NCI-H2171 (cell line): ENCODE measurements around the gene ST6GAL1.
"Not testable (repeated sequence)": the region's sequence is repeated elsewhere in the genome, so short reads cannot be mapped to it uniquely, and the experiment has no call there.

Experiments used
- DNase-seq: peaks from one replicate; lab custom pipeline; 2025; lab: John Stamatoyannopoulos, UW

The ST6GAL1 gene

GRCh38 chr3:186940967-186941366 lies 10.6 kb downstream of the ST6GAL1 start:
- DNase-seq, result no peak

GRCh38 chr3:186942168-186942567 lies 11.8 kb downstream of the ST6GAL1 start:
- no peak for DNase-seq

GRCh38 chr3:186945255-186945823 lies 15.0 kb downstream of the ST6GAL1 start:
- DNase-seq, result no peak

- no peak for DNase-seq
These were observed 16.5 kb downstream of the ST6GAL1 start for GRCh38 chr3:186946756-186947375.

GRCh38 chr3:186949281-186949982 lies 19.1 kb downstream of the ST6GAL1 start:
- no peak for DNase-seq

- DNase-seq, result no peak
These were observed 20.2 kb downstream of the ST6GAL1 start for GRCh38 chr3:186950402-186951093.

- no peak for DNase-seq
These were observed 21.6 kb downstream of the ST6GAL1 start for GRCh38 chr3:186951640-186952552.

GRCh38 chr3:186953011-186953487 lies 22.7 kb downstream of the ST6GAL1 start:
- no peak for DNase-seq

- DNase-seq, result not testable (repeated sequence)
These were observed 23.8 kb downstream of the ST6GAL1 start for GRCh38 chr3:186953992-186954699.

GRCh38 chr3:186955898-186956696 lies 25.8 kb downstream of the ST6GAL1 start:
- DNase-seq, result no peak

- no peak for DNase-seq
These were observed 28.8 kb downstream of the ST6GAL1 start for GRCh38 chr3:186959029-186959624.

- no peak for DNase-seq
These were observed 30.0 kb downstream of the ST6GAL1 start for GRCh38 chr3:186960347-186960746.

GRCh38 chr3:186962445-186962844 lies 32.1 kb downstream of the ST6GAL1 start:
- DNase-seq, result no peak

- no peak for DNase-seq
These were observed 33.3 kb downstream of the ST6GAL1 start for GRCh38 chr3:186963636-186964035.

GRCh38 chr3:186964071-186964470 lies 33.7 kb downstream of the ST6GAL1 start:
- DNase-seq, result no peak

- no peak for DNase-seq
These were observed 34.3 kb downstream of the ST6GAL1 start for GRCh38 chr3:186964616-186965015.

GRCh38 chr3:186965141-186965879 lies 35.0 kb downstream of the ST6GAL1 start:
- DNase-seq, result no peak

GRCh38 chr3:186966406-186966805 lies 36.1 kb downstream of the ST6GAL1 start:
- no peak for DNase-seq

GRCh38 chr3:186967236-186967635 lies 36.9 kb downstream of the ST6GAL1 start:
- DNase-seq, result not testable (repeated sequence)
